HepG2 (cell line): Measurements from ENCODE around the gene HMGN1. TPM values are rescaled to one million over a fixed set of nuclear protein-coding genes. Genes with fewer than 3 reads are reported as not detected.

Source experiments
- ATAC-seq: fragments of 200-7000 bp; cut with Tn5 transposase; 3 replicates; pipeline ENCODE4 v1.9.1; 2020; ENCODE audit warnings: mild to moderate bottlenecking, moderate library complexity
- BruUV-seq: library from RNA; stranded (reverse); fragments of 400-500 nt; replicated peaks from 2 replicates; lab custom pipeline; 2021; lab: Mats Ljungman, UMichigan
- CTCF ChIA-PET: fragments of 300-600 bp; formaldehyde crosslinking; extraction: SDS; loops from one replicate; lab custom pipeline; 2021; ENCODE audit warnings: low total read pairs, inconsistent platforms, low intra/inter-chr PET ratio; lab: Yijun Ruan, JAX
- POLR2A ChIA-PET: fragments of 350-600 bp; sonication (Branson Sonifier 250); formaldehyde crosslinking; loops from one replicate; lab custom pipeline; 2020; ENCODE audit warnings: antibody characterized with exemption, inconsistent platforms; lab: Yijun Ruan, JAX
- DNase-seq: peaks from one replicate; pipeline ENCODE4 v3.0.0-alpha.2; 2015; ENCODE audit warnings: low spot score
- FAIRE-seq: peaks from 3 replicates; lab custom pipeline; 2011; peaks lifted over from hg19 to GRCh38; lab: Jason Lieb, UNC
- H2AFZ ChIP-seq: one replicate; pipeline ENCODE4 v1.6.1; 2011; ENCODE audit warnings: low read length, inconsistent platforms
- H3K27ac ChIP-seq: fragments of 300-600 bp; 3 replicates; pipeline ENCODE4 v1.8.0; 2011; ENCODE audit warnings: mixed run types, mild to moderate bottlenecking, mixed read lengths, low read length, inconsistent platforms; ENCODE audit not compliant: insufficient read depth; ENCODE audit errors: extremely low read length
- H3K27me3 ChIP-seq, 2 experiments: fragments of 200-600 bp in 1 of 2; 2 replicates in 1 of 2; 3 replicates in 1 of 2; pipeline versions ENCODE4 v1.6.0 to v1.8.0; 2011; ENCODE audit warnings: low read length in 2 of 2, mild to moderate bottlenecking in 2 of 2, moderate library complexity in 2 of 2, inconsistent platforms in 1 of 2; ENCODE audit not compliant: insufficient read depth in 2 of 2, control insufficient read depth in 1 of 2
- H3K36me3 ChIP-seq, 2 experiments: fragments of 200-600 bp in 1 of 2; replicated peaks in 1 of 2; 2 replicates in 1 of 2; 3 replicates in 1 of 2; pipeline versions ENCODE4 v1.5.1 to v1.8.0; 2011; ENCODE audit warnings: low read length in 2 of 2, inconsistent platforms in 1 of 2; ENCODE audit not compliant: insufficient read depth in 2 of 2, control insufficient read depth in 1 of 2
- H3K4me1 ChIP-seq: 2 replicates; pipeline ENCODE4 v1.5.1; 2012; ENCODE audit warnings: low read length, inconsistent platforms; ENCODE audit not compliant: insufficient read depth
- H3K4me2 ChIP-seq: 2 replicates; pipeline ENCODE4 v1.6.0; 2011; ENCODE audit warnings: low read depth, low read length, inconsistent platforms
- H3K4me3 ChIP-seq, 3 experiments: fragments of 200-600 bp in 1 of 3; sonication (generic), shearing (Covaris generic) in 1 of 3; replicated peaks in 1 of 3; 2 replicates each; pipeline ENCODE4 v1.5.1; 2011 to 2016; ENCODE audit warnings: low read length in 3 of 3, inconsistent platforms in 2 of 3, low read depth in 2 of 3, mild to moderate bottlenecking in 2 of 3, control low read depth in 1 of 3, mixed read lengths in 1 of 3; ENCODE audit not compliant: insufficient read depth in 1 of 3
- H3K79me2 ChIP-seq: one replicate; pipeline ENCODE4 v1.6.1; 2011; ENCODE audit warnings: low read length, inconsistent platforms; ENCODE audit not compliant: insufficient read depth
- H3K9ac ChIP-seq: 2 replicates; pipeline ENCODE4 v1.6.0; 2011; ENCODE audit warnings: mild to moderate bottlenecking, low read depth, low read length, inconsistent platforms; ENCODE audit not compliant: insufficient read depth
- H3K9me3 ChIP-seq: 2 replicates; pipeline ENCODE4 v1.5.1; 2012; ENCODE audit warnings: mild to moderate bottlenecking, low read length
- H4K20me1 ChIP-seq: 2 replicates; pipeline ENCODE4 v1.6.0; 2011; ENCODE audit warnings: inconsistent platforms, mild to moderate bottlenecking, low read length, moderate library complexity; ENCODE audit not compliant: insufficient read depth
- CBX1 ChIP-seq: IDR thresholded peaks from one replicate; pipeline ENCODE4 v1.6.1; 2016; ENCODE audit warnings: antibody characterized with exemption, low read depth
- CENPX ChIP-seq: sonication (generic); formaldehyde crosslinking; IDR thresholded peaks from 2 replicates; pipeline ENCODE4 v1.9.0; 2021; ENCODE audit warnings: mild to moderate bottlenecking, missing genetic modification reagents, moderate library complexity
- FOXA3 ChIP-seq: IDR thresholded peaks from 2 replicates; pipeline ENCODE4 v1.6.1; 2016; ENCODE audit warnings: missing genetic modification reagents, missing compliant biosample characterization
- GTF3A ChIP-seq: sonication (generic); formaldehyde crosslinking; conservative IDR thresholded peaks from 2 replicates; pipeline ENCODE4 v1.4.0; 2020; ENCODE audit warnings: mild to moderate bottlenecking, missing genetic modification reagents
- HNRNPK ChIP-seq: fragments of 200-400 bp; formaldehyde crosslinking; IDR thresholded peaks from 2 replicates; pipeline ENCODE4 v1.6.1; 2018; ENCODE audit warnings: low read length, low read depth, moderate library complexity, mild to moderate bottlenecking; ENCODE audit not compliant: poor library complexity, severe bottlenecking
- MED13 ChIP-seq: sonication (generic); formaldehyde crosslinking; IDR thresholded peaks from 2 replicates; pipeline ENCODE4 v1.5.0; 2020; ENCODE audit warnings: missing genetic modification reagents
- NCOA2 ChIP-seq: sonication (generic); formaldehyde crosslinking; IDR thresholded peaks from 2 replicates; pipeline ENCODE4 v1.8.0; 2022; ENCODE audit warnings: inconsistent platforms
- NR2F2 ChIP-seq: IDR thresholded peaks from 2 replicates; pipeline ENCODE4 v1.6.1; 2012; ENCODE audit warnings: low read depth, inconsistent platforms, borderline replicate concordance
- NR3C1 ChIP-seq: sonication (generic); formaldehyde crosslinking; IDR thresholded peaks from 2 replicates; pipeline ENCODE4 v1.4.0; 2020; ENCODE audit warnings: missing genetic modification reagents
- NRL ChIP-seq: sonication (generic); formaldehyde crosslinking; IDR thresholded peaks from 2 replicates; pipeline ENCODE4 v1.5.0; 2020; ENCODE audit warnings: missing genetic modification reagents, mild to moderate bottlenecking, moderate library complexity, borderline replicate concordance
- PCBP1 ChIP-seq: fragments of 200-400 bp; formaldehyde crosslinking; IDR thresholded peaks from 2 replicates; pipeline ENCODE4 v1.6.1; 2017; ENCODE audit warnings: mild to moderate bottlenecking, low read depth, low read length, borderline replicate concordance
- RFXANK ChIP-seq: IDR thresholded peaks from 2 replicates; pipeline ENCODE4 v1.6.1; 2016
- STAT5B ChIP-seq: sonication (generic); formaldehyde crosslinking; IDR thresholded peaks from 2 replicates; pipeline ENCODE4 v1.4.0; 2020; ENCODE audit warnings: missing genetic modification reagents
- TEAD2 ChIP-seq: sonication (generic); formaldehyde crosslinking; IDR thresholded peaks from 2 replicates; pipeline ENCODE4 v1.9.0; 2021; ENCODE audit warnings: missing genetic modification reagents
- ZKSCAN5 ChIP-seq: sonication (generic); formaldehyde crosslinking; IDR thresholded peaks from 2 replicates; pipeline ENCODE4 v1.5.1; 2020; ENCODE audit warnings: mild to moderate bottlenecking, missing genetic modification reagents
- ZNF225 ChIP-seq: sonication (generic); formaldehyde crosslinking; IDR thresholded peaks from 2 replicates; pipeline ENCODE4 v1.4.0; 2020; ENCODE audit warnings: mild to moderate bottlenecking, missing genetic modification reagents
- ZNF367 ChIP-seq: sonication (generic); formaldehyde crosslinking; IDR thresholded peaks from 2 replicates; pipeline ENCODE4 v1.4.0; 2020; ENCODE audit warnings: missing genetic modification reagents, borderline replicate concordance
- ZNF510 ChIP-seq: sonication (generic); formaldehyde crosslinking; IDR thresholded peaks from 2 replicates; pipeline ENCODE4 v1.4.0; 2020; ENCODE audit warnings: low read depth, mild to moderate bottlenecking, missing genetic modification reagents
- ZNF558 ChIP-seq: sonication (generic); formaldehyde crosslinking; IDR thresholded peaks from 2 replicates; pipeline ENCODE4 v1.9.0; 2022; ENCODE audit warnings: mild to moderate bottlenecking, missing genetic modification reagents, borderline replicate concordance
- ZNF574 ChIP-seq: sonication (generic); formaldehyde crosslinking; IDR thresholded peaks from 2 replicates; pipeline ENCODE4 v1.4.0; 2020; ENCODE audit warnings: missing genetic modification reagents
- WGBS: methylation state at CpG from one replicate; pipeline ENCODE4 v1.1.6; 2017; ENCODE audit warnings: low lambda C conversion rate; 5-methylcytosine and 5-hydroxymethylcytosine counted together
- in situ Hi-C: cut with HindIII; loops from 2 replicates; pipeline ENCODE4 v1.10.0; 2017; ENCODE audit warnings: low pct_unique_long_range_greater_than_20kb; ENCODE audit not compliant: extremely low pct_ligation_motif_present
- intact Hi-C: fragments of 100-400 bp; cut with micrococcal nuclease; formaldehyde crosslinking; loops from one replicate; pipeline ENCODE4 v1.10.0; 2022; ENCODE audit not compliant: unreplicated experiment
- polyA plus RNA-seq, 8 experiments: library from polyadenylated mRNA; depleted of rRNA in 3 of 8; stranded (reverse) in 7 of 8; unstranded in 1 of 8; fragments of >200 nt; fragmentation: Illumina TruSeq in 4 of 8; extraction: Trizol in 4 of 8; gene quantifications; 2 replicates each; pipeline versions ENCODE4 v1.2.1 to v1.2.3, GENCODE V29; 2011 to 2016; ENCODE audit warnings: low read depth in 4 of 8, missing spikeins in 1 of 8, mixed read lengths in 1 of 8; ENCODE audit not compliant: insufficient read depth in 1 of 8
- total RNA-seq, 5 experiments: library from RNA; depleted of rRNA; stranded (reverse); fragments of >200 nt; fragmentation: Illumina TruSeq; extraction: Trizol; gene quantifications; 2 replicates each; pipeline ENCODE4 v1.2.3, GENCODE V29; 2016; ENCODE audit warnings: low read depth in 1 of 5

HMGN1 gene
- total and polyA plus RNA-seq, 2 of the 13 experiments (the other 11 are each of a cell fraction or from before 2014, with no cell fraction given): 104 to 286 TPM

DNA sequence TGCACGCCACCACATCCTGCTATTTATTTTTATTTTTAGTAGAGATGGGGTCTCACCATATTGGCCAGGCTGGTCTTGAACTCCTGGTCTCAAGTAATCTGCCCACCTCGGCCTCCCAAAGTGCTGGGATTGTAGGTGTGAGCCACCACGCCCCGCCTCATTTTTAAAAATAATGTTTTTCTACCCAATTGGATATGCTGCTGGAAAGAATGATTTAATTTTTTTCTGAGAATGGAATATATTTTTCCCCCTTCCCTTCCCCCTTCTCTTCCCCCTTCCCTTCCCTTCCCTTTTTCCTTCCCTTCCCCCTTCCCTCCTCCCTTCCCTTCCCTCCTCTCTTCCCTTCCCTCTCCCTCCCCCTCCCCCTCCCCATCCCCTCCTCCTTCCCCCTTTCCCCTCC is 17.7 kb upstream of the HMGN1 start:
- no peak overlapping the region for H2AFZ ChIP-seq
- no peak overlapping the region for H3K9ac ChIP-seq
- FAIRE-seq (no peak), DNase-seq (no peak), ATAC-seq (no peak)
- peaks cover 15% of the 10 kb centered on the region for H3K4me1 ChIP-seq
- 68% methylated on average over 4 of the region's 4 CpGs for WGBS
- in situ Hi-C loops (no loop called here), intact Hi-C loops (no loop called here)
- peaks cover 2 to 7% of the 10 kb centered on the region in 2 experiments; a peak in 2 of 5 replicates for H3K27me3 ChIP-seq
- TF ChIP-seq HNRNPK: peak; percentile 85
- no peak for TF ChIP-seq NR2F2
- TF ChIP-seq PCBP1: 0 out of 2 replicates have a peak, but pooled peaks have one; percentile 34
- TF ChIP-seq NCOA2: no peak
- H3K36me3 ChIP-seq: no peaks in the 10 kb centered on the region
- POLR2A ChIA-PET: interaction anchor here (1.5 kb wide), 1 partner anchor 14 kb away, joined by 6 read pairs; a partner anchor contains a TSS
- H3K9me3 ChIP-seq: no peaks in the 10 kb centered on the region
- no peaks in the 10 kb centered on the region for H3K79me2 ChIP-seq
- CTCF ChIA-PET: no interaction called here
- no TSS peak for BruUV-seq
- no peaks in the 10 kb centered on the region for H4K20me1 ChIP-seq
- H3K4me2 ChIP-seq: no peak overlapping the region
- no peak overlapping the region for H3K27ac ChIP-seq
- no peak overlapping the region for H3K4me3 ChIP-seq

DNA sequence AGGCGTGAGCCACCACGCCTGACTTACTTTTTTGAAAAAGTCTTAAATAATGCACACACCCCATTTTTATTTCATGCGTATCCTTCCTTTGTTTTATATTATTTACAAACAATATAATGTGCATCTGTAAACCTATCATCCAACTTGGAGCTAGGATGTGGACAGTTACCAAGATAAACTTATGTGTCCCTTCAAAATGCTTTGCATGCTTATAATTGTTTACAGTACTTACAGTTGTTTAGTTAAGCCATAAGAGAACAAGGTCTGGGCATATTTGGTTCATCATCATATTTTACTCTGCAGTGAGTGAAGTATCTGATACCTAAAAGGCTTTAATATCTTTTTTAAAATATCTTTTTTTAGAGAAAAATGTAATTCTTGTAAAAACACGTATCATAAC is 16.1 kb upstream of the HMGN1 start:
- DNase-seq (no peak), FAIRE-seq (no peak), ATAC-seq (no peak)
- BruUV-seq: no TSS peak
- in situ Hi-C loops (no loop called here), intact Hi-C loops (no loop called here)
- Histone ChIP-seq H3K9me3 (no peaks in the 10 kb centered on the region), H3K36me3 (no peaks in the 10 kb centered on the region), H3K27me3 (peaks cover 2 to 11% of the 10 kb centered on the region in 2 experiments; a peak in 2 of 5 replicates), H4K20me1 (no peaks in the 10 kb centered on the region), H3K79me2 (no peaks in the 10 kb centered on the region), H3K4me3 (no peak overlapping the region), H3K9ac (no peak overlapping the region), H2AFZ (no peak overlapping the region), H3K27ac (no peak overlapping the region), H3K4me2 (no peak overlapping the region), H3K4me1 (peaks cover 5% of the 10 kb centered on the region)
- WGBS: 52% methylated on average over 4 of the region's 4 CpGs
- ChIA-PET POLR2A (no interaction called here), CTCF (no interaction called here)
- TF ChIP-seq GTF3A (CRISPR knock-in tag) (no peak), NR3C1 (CRISPR knock-in tag) (no peak), ZNF558 (CRISPR knock-in tag) (no peak), ZNF574 (no peak), FOXA3 (CRISPR knock-in tag) (no peak), ZNF225 (CRISPR knock-in tag) (no peak), CENPX (CRISPR knock-in tag) (no peak), CBX1 (no peak), MED13 (no peak), STAT5B (CRISPR knock-in tag) (no peak), TEAD2 (CRISPR knock-in tag) (no peak), ZNF510 (CRISPR knock-in tag) (no peak), ZNF367 (CRISPR knock-in tag) (no peak), NRL (CRISPR knock-in tag) (no peak), ZKSCAN5 (CRISPR knock-in tag) (no peak), RFXANK (no peak)
